K562 (cell line): Measurements from ENCODE around the gene DIAPH1. TPM values are rescaled to one million over a fixed set of nuclear protein-coding genes. Genes with fewer than 3 reads are reported as not detected.

Experiments used
- ATAC-seq: fragments of 200-7000 bp; cut with Tn5 transposase; 3 replicates; pipeline ENCODE4 v1.9.1; 2020; ENCODE audit warnings: moderate library complexity
- BruUV-seq: library from RNA; stranded (reverse); fragments of 400-500 nt; replicated peaks from 2 replicates; lab custom pipeline; 2021; lab: Mats Ljungman, UMichigan
- CTCF ChIA-PET: fragments of 300-600 bp; formaldehyde crosslinking; extraction: SDS; loops from one replicate; lab custom pipeline; 2021; ENCODE audit warnings: low intra/inter-chr PET ratio; lab: Yijun Ruan, JAX
- POLR2A ChIA-PET: fragments of 300-600, 350-650 bp; sonication (Branson Sonifier 250); formaldehyde crosslinking; extraction: SDS; loops from one replicate; lab custom pipeline; 2021; ENCODE audit warnings: antibody characterized with exemption, inconsistent platforms; lab: Yijun Ruan, JAX
- DNase-seq, 4 experiments: peaks; one replicate each; pipeline versions ENCODE4 v3.0.0 to v3.0.0-alpha.2; 2011 to 2018; ENCODE audit warnings: low spot score in 3 of 4, mixed read lengths in 3 of 4; ENCODE audit errors: extremely low read depth in 1 of 4
- FAIRE-seq: peaks from 2 replicates; lab custom pipeline; 2011; peaks lifted over from hg19 to GRCh38; lab: Jason Lieb, UNC
- H2AFZ ChIP-seq: 2 replicates; pipeline ENCODE4 v1.6.0; 2011; ENCODE audit warnings: low read depth, low read length, control low read depth, inconsistent platforms
- H3K27ac ChIP-seq: fragments of 200-600 bp; 3 replicates; pipeline ENCODE4 v1.8.0; 2011; ENCODE audit warnings: low read depth, mild to moderate bottlenecking, control low read depth, inconsistent platforms, low read length, moderate library complexity, mixed read lengths; ENCODE audit errors: extremely low read depth
- H3K27me3 ChIP-seq, 2 experiments: fragments of 300-600 bp in 1 of 2; 2 replicates in 1 of 2; 3 replicates in 1 of 2; pipeline versions ENCODE4 v1.6.0 to v1.8.0; 2011; ENCODE audit warnings: inconsistent platforms in 2 of 2, low read length in 2 of 2, mild to moderate bottlenecking in 1 of 2, mixed read lengths in 1 of 2, moderate library complexity in 1 of 2; ENCODE audit not compliant: control insufficient read depth in 2 of 2, insufficient read depth in 2 of 2
- H3K36me3 ChIP-seq: fragments of 300-600 bp; 3 replicates; pipeline ENCODE4 v1.8.0; 2011; ENCODE audit warnings: mild to moderate bottlenecking, low read length, inconsistent platforms; ENCODE audit not compliant: control insufficient read depth, insufficient read depth
- H3K4me1 ChIP-seq, 2 experiments: fragments of 200-600 bp in 1 of 2; replicated peaks in 1 of 2; 2 replicates in 1 of 2; 3 replicates in 1 of 2; pipeline versions ENCODE4 v1.5.1 to v1.8.0; 2011; ENCODE audit warnings: inconsistent platforms in 2 of 2, low read length in 2 of 2, mild to moderate bottlenecking in 1 of 2, mixed read lengths in 1 of 2, moderate library complexity in 1 of 2; ENCODE audit not compliant: control insufficient read depth in 2 of 2, insufficient read depth in 2 of 2
- H3K4me2 ChIP-seq: 2 replicates; pipeline ENCODE4 v1.6.1; 2011; ENCODE audit warnings: low read length, control low read depth, inconsistent platforms, mixed read lengths; ENCODE audit not compliant: insufficient read depth
- H3K4me3 ChIP-seq: fragments of 200-600 bp; sonication (generic), shearing (Covaris generic); 2 replicates; pipeline ENCODE4 v1.5.1; 2016; ENCODE audit warnings: control low read depth, inconsistent platforms
- H3K79me2 ChIP-seq: fragments of 200-600 bp; 3 replicates; pipeline ENCODE4 v1.8.0; 2011; ENCODE audit warnings: low read length, inconsistent platforms; ENCODE audit not compliant: control insufficient read depth, insufficient read depth
- H3K9ac ChIP-seq, 2 experiments: 2 replicates each; pipeline versions ENCODE4 v1.6.0 to v1.6.1; 2011; ENCODE audit warnings: low read depth in 2 of 2, low read length in 2 of 2, control low read depth in 1 of 2, inconsistent platforms in 1 of 2, mild to moderate bottlenecking in 1 of 2, mixed read lengths in 1 of 2; ENCODE audit not compliant: insufficient read depth in 1 of 2
- H3K9me1 ChIP-seq: one replicate; pipeline ENCODE4 v1.6.0; 2011; ENCODE audit warnings: inconsistent platforms, mild to moderate bottlenecking, low read length, moderate library complexity; ENCODE audit not compliant: control insufficient read depth, insufficient read depth
- H3K9me3 ChIP-seq: replicated peaks from 2 replicates; pipeline ENCODE4 v1.5.1; 2011; ENCODE audit warnings: low read depth, low read length, inconsistent platforms; ENCODE audit not compliant: control insufficient read depth, insufficient read depth
- H4K20me1 ChIP-seq: replicated peaks from 2 replicates; pipeline ENCODE4 v1.6.1; 2011; ENCODE audit warnings: low read length, inconsistent platforms, mixed read lengths; ENCODE audit not compliant: control insufficient read depth, insufficient read depth
- DIDO1 ChIP-seq: fragments of 450-650 bp; IDR thresholded peaks from 2 replicates; pipeline ENCODE4 v1.6.1; 2016; ENCODE audit warnings: low read depth, missing biosample characterization, missing genetic modification characterization
- EWSR1 ChIP-seq: fragments of 450-650 bp; IDR thresholded peaks from 2 replicates; pipeline ENCODE4 v1.6.1; 2018; ENCODE audit warnings: borderline replicate concordance, mild to moderate bottlenecking, low read depth, moderate library complexity; ENCODE audit not compliant: partially characterized antibody
- FOXK2 ChIP-seq, 2 experiments: fragments of 450-650 bp; IDR thresholded peaks in 1 of 2; conservative IDR thresholded peaks in 1 of 2; 2 replicates each; pipeline ENCODE4 v1.6.1; 2016; ENCODE audit warnings: low read depth in 2 of 2, mild to moderate bottlenecking in 1 of 2
- HNRNPLL ChIP-seq: fragments of 200-400 bp; formaldehyde crosslinking; IDR thresholded peaks from 2 replicates; pipeline ENCODE4 v1.6.1; 2017; ENCODE audit warnings: low read length, low read depth, mild to moderate bottlenecking; ENCODE audit not compliant: poor library complexity, severe bottlenecking
- RNF219 ChIP-seq: fragments of 250-450 bp; sonication (Bioruptor Pico); IDR thresholded peaks from 2 replicates; pipeline ENCODE4 v1.5.0; 2022; ENCODE audit warnings: mild to moderate bottlenecking
- ZNF146 ChIP-seq: IDR thresholded peaks from one replicate; pipeline ENCODE4 v1.6.1; 2018; ENCODE audit warnings: missing compliant biosample characterization; ENCODE audit not compliant: unreplicated experiment
- WGBS: fragments of 100-300 bp; shearing (Covaris generic); methylation state at CpG from one replicate; pipeline ENCODE4 v1.1.6; 2016; ENCODE audit warnings: low coverage, mixed read lengths; ENCODE audit not compliant: insufficient coverage; ENCODE audit errors: missing lambda C conversion rate; 5-methylcytosine and 5-hydroxymethylcytosine counted together
- in situ Hi-C: fragments of 300-500 bp; cut with MboI; formaldehyde crosslinking; loops from 4 replicates; pipeline ENCODE4 v1.15.0; 2018; ENCODE audit warnings: inconsistent platforms, mixed read lengths
- intact Hi-C: fragments of 100-400 bp; cut with micrococcal nuclease; formaldehyde crosslinking; loops from 2 replicates; pipeline ENCODE4 v1.14.2; 2022
- polyA plus RNA-seq, 8 experiments: library from polyadenylated mRNA; depleted of rRNA in 4 of 8; stranded (reverse) in 5 of 8; unstranded in 3 of 8; fragments of >200 nt; fragmentation: Nextera tagmentation in 2 of 8; fragmentation: Illumina TruSeq in 1 of 8; extraction: Ambion mirVana in 2 of 8; extraction: Trizol in 1 of 8; gene quantifications; 2 replicates each; pipeline versions ENCODE4 v1.2.1 to v1.2.3, GENCODE V29; 2011 to 2014; ENCODE audit warnings: inconsistent platforms in 1 of 8, missing spikeins in 1 of 8
- total RNA-seq, 7 experiments: library from RNA; depleted of rRNA in 6 of 7; stranded (reverse); fragments of >200 nt in 6 of 7; fragmentation: Illumina TruSeq in 2 of 7; extraction: Trizol in 2 of 7; gene quantifications; 2 replicates each; pipeline versions ENCODE4 v1.2.1 to v1.2.3, GENCODE V29; 2011 to 2021; ENCODE audit warnings: low replicate concordance in 1 of 7
- TF ChIP-seq, protein P1 (sequence below): sonication (generic); formaldehyde crosslinking; IDR thresholded peaks from 2 replicates; pipeline ENCODE4 v1.8.0; 2022; ENCODE audit warnings: mild to moderate bottlenecking, missing genetic modification reagents

The DIAPH1 gene
- total and polyA plus RNA-seq, 9 of the 15 experiments (the other 6 are each of a cell fraction or from before 2014, with no cell fraction given): 60.8 to 328 (median 97.8) TPM

DNA sequence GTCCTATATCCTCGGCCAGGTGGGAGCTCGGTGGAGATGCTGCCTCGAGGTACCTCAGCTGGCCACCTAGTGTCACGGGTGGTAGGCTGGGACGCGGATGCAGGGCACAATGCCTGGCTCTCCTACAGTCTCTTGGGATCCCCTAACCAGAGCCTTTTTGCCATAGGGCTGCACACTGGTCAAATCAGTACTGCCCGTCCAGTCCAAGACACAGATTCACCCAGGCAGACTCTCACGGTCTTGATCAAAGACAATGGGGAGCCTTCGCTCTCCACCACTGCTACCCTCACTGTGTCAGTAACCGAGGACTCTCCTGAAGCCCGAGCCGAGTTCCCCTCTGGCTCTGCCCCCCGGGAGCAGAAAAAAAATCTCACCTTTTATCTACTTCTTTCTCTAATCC is 141.0 kb downstream of the DIAPH1 start:
- Histone ChIP-seq H3K9ac (no peak overlapping the region), H3K4me3 (no peak overlapping the region), H3K9me1 (no peaks in the 10 kb centered on the region), H3K4me2 (no peak overlapping the region), H3K36me3 (no peaks in the 10 kb centered on the region), H3K4me1 (peaks cover 0 to 14% of the 10 kb centered on the region in 2 experiments; a peak in 1 of 5 replicates), H2AFZ (no peak overlapping the region), H3K9me3 (no peaks in the 10 kb centered on the region), H3K27ac (no peak overlapping the region), H3K79me2 (no peaks in the 10 kb centered on the region), H4K20me1 (no peaks in the 10 kb centered on the region; the same call in 1 of the 2 replicates), H3K27me3 (peaks cover 20 to 32% of the 10 kb centered on the region in 2 experiments; a peak in 4 of 5 replicates)
- BruUV-seq: no TSS peak
- no peak for ATAC-seq
- DNase-seq: no peak
- in situ Hi-C loops: no loop called here
- no peak for FAIRE-seq
- TF ChIP-seq HNRNPLL: no peak
- TF ChIP-seq, protein P1, sequence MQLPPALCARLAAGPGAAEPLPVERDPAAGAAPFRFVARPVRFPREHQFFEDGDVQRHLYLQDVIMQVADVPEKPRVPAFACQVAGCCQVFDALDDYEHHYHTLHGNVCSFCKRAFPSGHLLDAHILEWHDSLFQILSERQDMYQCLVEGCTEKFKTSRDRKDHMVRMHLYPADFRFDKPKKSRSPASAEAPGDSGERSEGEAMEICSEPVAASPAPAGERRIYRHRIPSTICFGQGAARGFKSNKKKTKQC (CRISPR knock-in tag): no peak
- TF ChIP-seq FOXK2 (conservative IDR thresholded peaks at IDR 0.05 in 1 of 2, IDR thresholded peaks at IDR 0.05 in 1 of 2; ENCODE audit: low read depth in 2 of 2): no peak
- TF ChIP-seq DIDO1: no peak
- TF ChIP-seq ZNF146 (CRISPR knock-in tag): no peak
- TF ChIP-seq EWSR1: no peak
- no peak for TF ChIP-seq RNF219 (CRISPR knock-in tag)
- CTCF ChIA-PET: no interaction called here
- WGBS: under 1% methylated on average over 13 of the region's 13 CpGs
- POLR2A ChIA-PET: no interaction called here
- intact Hi-C loops: no loop called here
